SKM-1 (cell line): ENCODE measurements around the gene GAS2L1.

Source experiments
- DNase-seq: peaks from one replicate; lab custom pipeline; 2025; ENCODE audit not compliant: unreplicated experiment; lab: John Stamatoyannopoulos, UW

GAS2L1 gene

GRCh38 chr22:29275167-29275566 is 31.3 kb upstream of the GAS2L1 start:
- no peak for DNase-seq

DNA sequence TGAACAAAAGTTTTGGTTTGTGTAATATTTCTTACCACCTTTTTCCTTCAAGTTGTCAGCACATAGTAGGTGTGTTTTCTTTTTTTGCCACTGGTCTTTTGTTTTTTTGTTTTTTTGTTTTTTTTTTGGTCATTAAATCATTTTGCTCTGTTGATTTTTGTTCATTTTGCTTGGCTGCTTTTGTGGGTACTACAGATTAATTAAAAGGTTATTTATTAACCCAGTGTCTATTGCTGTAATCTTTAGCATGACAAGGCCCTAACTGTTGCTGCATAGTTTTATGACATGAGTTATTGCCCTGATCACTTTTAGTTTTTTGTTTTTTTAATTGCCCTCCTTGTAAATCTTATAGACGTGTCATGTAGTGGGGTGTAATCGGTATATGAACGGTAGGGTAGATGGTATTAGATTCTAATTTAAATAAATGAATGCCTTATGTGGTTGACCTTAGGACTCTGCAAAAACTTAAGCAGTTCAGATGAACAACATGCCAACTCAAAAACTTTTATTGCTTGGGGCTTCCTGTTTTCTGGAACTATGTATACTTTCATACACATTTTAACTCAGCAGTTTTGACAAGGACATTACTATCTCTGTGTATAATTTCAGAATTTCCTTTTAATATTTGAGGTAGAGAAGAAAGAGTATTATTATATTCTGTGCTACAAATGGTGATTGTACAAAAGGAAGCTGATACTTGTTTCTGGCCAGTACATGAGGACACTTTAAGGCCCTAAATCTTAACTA is 30.5 kb upstream of the GAS2L1 start:
- no peak for DNase-seq

DNA sequence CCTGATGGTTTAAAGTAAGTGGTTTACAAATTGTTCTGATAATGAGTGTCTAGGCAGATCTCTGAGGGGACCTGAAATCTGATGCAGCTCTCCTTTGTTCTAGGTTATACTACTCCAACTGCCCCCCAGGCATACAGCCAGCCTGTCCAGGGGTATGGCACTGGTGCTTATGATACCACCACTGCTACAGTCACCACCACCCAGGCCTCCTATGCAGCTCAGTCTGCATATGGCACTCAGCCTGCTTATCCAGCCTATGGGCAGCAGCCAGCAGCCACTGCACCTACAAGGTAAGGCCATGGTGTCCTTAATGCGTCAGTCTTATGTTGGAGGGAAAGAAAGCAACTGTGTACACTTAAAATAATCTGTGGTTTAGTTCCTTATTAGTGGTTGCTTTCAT is 28.5 kb upstream of the GAS2L1 start:
- no peak for DNase-seq

DNA sequence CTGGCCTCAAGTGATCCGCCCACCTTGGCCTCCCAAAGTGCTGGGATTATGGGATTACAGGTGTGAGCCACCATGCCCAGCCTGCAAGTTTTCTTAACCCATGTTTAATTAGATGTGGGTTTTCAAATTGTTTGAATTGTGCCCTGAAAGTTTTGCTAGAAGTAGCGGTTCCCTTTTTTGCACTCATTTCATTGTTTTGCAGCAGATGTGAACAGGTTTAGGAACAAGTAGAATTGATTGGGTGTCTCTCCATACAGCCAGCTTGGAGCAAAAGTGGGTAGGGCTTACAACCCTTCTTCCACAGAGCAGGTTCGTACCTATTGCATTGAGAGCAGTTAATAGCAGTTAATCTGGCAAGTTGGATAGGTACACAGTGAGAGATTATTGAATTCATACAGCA is 22.3 kb upstream of the GAS2L1 start:
- DNase-seq = no peak

DNA sequence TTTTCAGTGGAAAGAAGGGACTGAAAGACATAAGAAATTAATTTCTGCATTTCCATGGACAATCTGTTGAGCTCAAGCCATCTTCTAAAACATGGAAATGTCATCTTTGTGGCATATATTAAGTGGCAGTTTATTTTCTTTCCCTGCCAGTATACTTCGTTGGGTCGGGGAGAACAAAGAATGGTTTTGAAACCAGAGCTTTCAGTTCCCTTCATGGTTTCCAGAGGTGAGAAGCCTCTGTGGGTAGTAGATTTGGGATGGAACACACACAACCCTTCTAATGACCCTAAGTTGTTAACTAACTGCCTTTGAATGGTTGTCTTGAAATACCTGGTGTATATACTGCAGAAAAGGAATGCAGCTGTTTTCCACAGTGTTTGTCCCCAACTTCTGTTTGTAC is 17.6 kb upstream of the GAS2L1 start:
- DNase-seq = no peak

DNA sequence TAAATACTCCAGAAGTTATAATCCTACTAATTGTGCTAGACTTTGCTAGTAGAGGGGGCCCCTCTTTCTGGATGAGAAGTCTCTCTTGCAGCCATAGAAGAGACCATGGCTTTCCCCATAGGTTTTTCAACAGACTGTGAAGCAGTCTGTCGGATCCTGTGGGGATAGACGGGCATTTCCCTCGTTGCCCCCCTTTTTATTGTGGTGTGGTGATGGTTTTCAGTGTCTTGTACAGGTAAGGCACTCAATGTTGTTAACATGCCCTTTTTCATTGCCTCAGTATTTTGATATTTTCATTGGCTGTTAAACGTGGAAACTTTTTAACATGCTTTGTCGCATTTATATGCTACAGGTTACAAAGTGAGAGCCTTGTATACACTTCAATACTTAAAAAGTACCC is 16.4 kb upstream of the GAS2L1 start:
- no peak for DNase-seq

GRCh38 chr22:29291215-29291614 is 15.2 kb upstream of the GAS2L1 start:
- DNase-seq = no peak

GRCh38 chr22:29292379-29292778 is 14.1 kb upstream of the GAS2L1 start:
- DNase-seq = no peak

GRCh38 chr22:29298641-29299040 is 7.8 kb upstream of the GAS2L1 start:
- DNase-seq = no peak

DNA sequence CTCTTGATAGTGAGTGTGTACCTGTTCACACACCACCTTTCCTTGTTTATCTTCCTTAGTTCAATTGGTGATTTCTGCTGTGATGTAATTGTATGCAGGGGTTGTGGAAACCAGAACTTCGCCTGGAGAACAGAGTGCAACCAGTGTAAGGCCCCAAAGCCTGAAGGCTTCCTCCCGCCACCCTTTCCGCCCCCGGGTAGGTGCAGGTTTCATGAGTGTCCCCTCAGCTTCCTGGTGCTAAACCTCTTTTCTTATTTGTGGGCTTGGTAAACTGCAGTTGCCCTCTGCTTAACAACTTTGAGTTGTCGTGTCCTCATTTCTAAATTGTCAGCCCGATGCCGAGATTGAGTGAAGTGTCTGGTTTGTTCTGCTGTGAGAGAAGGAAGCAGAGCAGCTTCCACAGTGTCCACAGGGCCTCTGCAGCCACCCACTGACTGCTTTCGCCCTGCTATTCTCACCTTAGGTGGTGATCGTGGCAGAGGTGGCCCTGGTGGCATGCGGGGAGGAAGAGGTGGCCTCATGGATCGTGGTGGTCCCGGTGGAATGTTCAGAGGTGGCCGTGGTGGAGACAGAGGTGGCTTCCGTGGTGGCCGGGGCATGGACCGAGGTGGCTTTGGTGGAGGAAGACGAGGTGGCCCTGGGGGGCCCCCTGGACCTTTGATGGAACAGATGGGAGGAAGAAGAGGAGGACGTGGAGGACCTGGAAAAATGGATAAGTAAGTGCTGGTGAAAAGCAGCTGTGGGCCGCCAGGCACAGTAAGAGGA is 7.1 kb upstream of the GAS2L1 start:
- no peak for DNase-seq

DNA sequence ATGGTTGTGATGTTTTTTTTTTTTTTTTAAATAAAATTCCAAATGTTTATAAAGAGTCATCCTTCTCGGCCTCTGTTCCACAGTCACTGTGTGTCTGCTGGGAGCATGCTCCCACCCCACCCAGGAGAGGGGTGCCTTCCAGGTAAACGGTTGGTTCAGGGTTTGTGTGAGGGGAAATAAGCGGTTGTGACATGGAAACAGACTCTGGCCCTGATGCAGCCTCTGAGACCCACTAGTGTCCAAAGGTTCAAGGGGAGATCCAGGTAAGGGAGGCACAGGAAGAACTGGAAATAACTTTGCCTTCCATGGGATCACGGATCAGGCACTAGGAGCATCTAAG is 6.0 kb upstream of the GAS2L1 start:
- no peak for DNase-seq

GRCh38 chr22:29300807-29301601 is 5.4 kb upstream of the GAS2L1 start:
- no peak for DNase-seq

DNA sequence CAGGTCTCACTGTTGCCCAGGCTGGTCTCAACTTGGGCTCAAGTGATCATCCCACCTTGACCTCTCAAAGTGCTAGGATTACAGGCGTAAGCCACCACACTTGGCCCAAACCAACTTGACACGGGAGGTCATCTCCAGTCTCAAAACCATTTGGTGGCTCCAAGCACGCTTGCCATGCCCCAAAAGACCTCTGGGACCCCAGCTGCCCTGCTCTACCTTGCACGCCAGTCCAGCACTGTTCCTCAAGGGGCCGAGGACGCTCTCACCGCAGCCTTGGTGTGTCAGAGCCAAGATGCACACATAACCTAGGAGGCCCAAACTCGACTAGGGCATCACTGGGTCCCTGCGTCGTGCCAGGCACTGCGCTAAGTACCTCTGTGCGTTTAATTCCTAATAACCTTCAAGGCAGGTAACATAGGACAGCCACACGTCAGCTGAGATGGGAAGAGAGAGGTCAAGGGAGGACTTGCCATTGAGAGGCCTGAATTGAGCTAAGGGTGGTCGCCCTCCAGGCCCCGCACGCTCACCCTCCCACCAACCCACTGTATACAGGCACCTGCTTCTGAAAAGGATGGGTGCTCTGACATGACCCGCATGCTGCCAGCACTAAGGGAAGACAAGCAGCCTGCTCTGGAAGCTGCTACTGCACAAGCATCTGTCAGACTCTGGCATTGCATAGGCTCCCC is 4.6 kb upstream of the GAS2L1 start:
- no peak for DNase-seq

DNA sequence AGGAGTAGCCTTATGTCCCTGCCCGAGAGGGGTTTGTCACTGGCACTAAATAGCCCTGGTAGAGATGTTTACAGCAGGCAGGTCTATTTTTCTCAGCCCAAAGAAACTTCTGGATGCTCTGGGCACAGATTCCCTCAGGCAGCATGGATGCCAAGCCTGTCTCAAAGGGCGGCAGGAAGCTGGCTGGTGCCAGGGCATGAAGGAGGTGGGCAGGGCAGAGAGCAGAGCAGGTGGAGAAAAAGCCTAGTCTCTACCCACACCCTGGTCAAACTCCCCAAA is 4.1 kb upstream of the GAS2L1 start:
- DNase-seq = no peak

DNA sequence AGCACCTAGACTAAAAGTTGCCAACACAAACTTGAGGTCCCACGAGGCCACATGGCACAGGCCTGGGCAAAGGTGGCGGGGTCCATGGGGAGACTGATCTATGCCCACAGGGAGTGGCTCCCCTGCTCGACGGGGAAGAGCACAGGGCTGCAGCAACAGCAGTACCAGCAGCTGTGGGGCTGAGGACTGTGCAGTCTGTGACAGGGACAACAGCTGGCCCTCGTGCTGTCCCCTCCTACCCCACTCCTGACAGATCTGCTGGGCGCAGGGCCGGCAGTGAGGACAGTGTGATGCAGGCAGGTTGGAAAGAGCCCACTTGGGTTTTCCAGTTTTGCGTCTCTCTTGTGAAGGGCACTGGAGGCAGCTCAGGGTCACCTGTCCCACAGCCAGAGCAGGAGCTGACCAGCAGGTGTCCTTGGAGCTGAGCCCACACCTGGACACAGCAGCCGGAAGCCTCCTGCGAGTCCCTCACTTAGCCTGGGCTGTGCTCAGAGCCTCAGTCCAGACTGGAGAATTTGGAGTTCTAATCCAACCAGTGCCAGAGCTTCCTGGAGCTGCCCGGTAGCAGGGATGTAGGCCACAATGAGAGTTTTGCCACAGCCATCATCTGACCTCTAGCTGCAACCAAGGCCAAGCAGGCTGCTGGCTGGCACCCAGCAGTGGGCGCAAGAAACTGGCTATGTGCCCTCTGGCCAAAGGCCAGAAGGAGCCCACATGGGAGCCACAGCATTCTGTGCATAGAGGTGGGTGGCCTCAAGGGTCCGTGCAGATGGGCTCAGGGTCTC is 3.6 kb upstream of the GAS2L1 start:
- no peak for DNase-seq

- no peak for DNase-seq
These were observed 645 bp upstream of the GAS2L1 start for GRCh38 chr22:29305836-29306174.

GRCh38 chr22:29306835-29307595 is 565 bp downstream of the GAS2L1 start:
- peak; percentile 23 for DNase-seq

GRCh38 chr22:29307596-29308147 is 1.2 kb downstream of the GAS2L1 start:
- DNase-seq = no peak

GRCh38 chr22:29308148-29308790 is 1.8 kb downstream of the GAS2L1 start:
- no peak for DNase-seq
